Prostate gland (tissue), 2 donors: Measurements from ENCODE around the gene GLIS1.

Experiments used
- POLR2A ChIP-seq: fragments of 450-650 bp; IDR thresholded peaks from one replicate; pipeline ENCODE4 v1.6.1; 2016; ENCODE audit warnings: antibody characterized with exemption, mild to moderate bottlenecking
- TF ChIP-seq, protein P1 (sequence below), 4 experiments: fragments of 200-600 bp in 2 of 4; fragments of 450-650 bp in 2 of 4; sonication (generic) in 2 of 4; IDR thresholded peaks; 1 replicate in 3 of 4; 2 replicates in 1 of 4; pipeline ENCODE4 v1.5.1; 2016 to 2019; ENCODE audit warnings: antibody characterized with exemption in 4 of 4, mild to moderate bottlenecking in 2 of 4, moderate library complexity in 2 of 4

- TF ChIP-seq, protein P1, sequence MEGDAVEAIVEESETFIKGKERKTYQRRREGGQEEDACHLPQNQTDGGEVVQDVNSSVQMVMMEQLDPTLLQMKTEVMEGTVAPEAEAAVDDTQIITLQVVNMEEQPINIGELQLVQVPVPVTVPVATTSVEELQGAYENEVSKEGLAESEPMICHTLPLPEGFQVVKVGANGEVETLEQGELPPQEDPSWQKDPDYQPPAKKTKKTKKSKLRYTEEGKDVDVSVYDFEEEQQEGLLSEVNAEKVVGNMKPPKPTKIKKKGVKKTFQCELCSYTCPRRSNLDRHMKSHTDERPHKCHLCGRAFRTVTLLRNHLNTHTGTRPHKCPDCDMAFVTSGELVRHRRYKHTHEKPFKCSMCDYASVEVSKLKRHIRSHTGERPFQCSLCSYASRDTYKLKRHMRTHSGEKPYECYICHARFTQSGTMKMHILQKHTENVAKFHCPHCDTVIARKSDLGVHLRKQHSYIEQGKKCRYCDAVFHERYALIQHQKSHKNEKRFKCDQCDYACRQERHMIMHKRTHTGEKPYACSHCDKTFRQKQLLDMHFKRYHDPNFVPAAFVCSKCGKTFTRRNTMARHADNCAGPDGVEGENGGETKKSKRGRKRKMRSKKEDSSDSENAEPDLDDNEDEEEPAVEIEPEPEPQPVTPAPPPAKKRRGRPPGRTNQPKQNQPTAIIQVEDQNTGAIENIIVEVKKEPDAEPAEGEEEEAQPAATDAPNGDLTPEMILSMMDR (IDR thresholded peaks at IDR 0.05), result no peak
- TF ChIP-seq POLR2A, result no peak
Observed at GRCh38 chr1:53708687-53709086, 30.3 kb downstream of the GLIS1 start.
